ENCODE measurements around the gene RFTN1. TPM values are rescaled to one million over a fixed set of nuclear protein-coding genes. Genes with fewer than 3 reads are reported as not detected.

Gene RFTN1
- total RNA-seq, 1 experiment from 2014 or later = 0.90 TPM

DNA sequence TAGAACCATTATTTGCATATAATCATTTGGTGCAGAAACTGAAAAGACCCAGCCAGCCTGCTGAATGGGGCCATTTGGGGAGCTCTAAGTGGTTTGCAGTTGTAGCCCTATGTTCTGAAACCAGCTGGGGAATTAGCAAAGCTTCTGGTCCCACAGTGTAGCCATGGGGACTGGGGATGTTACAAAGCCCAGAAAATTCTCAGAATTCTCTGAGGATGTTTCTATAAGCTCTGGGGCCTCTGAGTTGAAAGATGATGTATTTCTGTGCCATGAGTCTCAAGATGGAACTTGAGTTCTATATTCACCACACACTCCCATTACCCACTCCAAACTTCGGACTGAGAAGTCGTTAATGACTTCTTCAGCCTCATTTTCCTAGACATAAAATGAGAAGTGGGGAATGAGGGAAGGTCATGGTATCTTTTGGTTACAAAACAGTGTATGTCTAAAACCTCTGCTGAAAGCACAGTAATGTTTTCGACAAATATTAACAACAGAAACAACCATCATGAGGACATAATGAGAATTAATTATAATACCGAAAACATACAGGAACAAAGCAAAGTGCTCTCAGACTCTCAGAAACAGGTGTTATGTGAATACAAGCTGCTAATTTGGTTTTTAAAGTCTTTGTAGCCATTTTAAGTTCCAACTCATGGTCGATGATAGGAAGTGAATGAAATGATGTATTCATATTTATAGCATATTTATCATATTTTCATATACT lies 89.4 kb downstream of the RFTN1 start:
- DNase-seq = no peak
- Histone ChIP-seq H3K36me3 (replicated peaks; ENCODE audit: control insufficient read depth, insufficient read depth, low read length) (no peaks in the 10 kb centered on the region), H3K27me3 (ENCODE audit: control insufficient read depth, insufficient read depth, low read length) (no peaks in the 10 kb centered on the region), H3K4me3 (ENCODE audit: insufficient read depth, low read depth, low read length) (no peak overlapping the region)

- no peak for DNase-seq
- Histone ChIP-seq H3K27me3 (ENCODE audit: control insufficient read depth, insufficient read depth, low read length) (no peaks in the 10 kb centered on the region), H3K36me3 (replicated peaks; ENCODE audit: control insufficient read depth, insufficient read depth, low read length) (no peaks in the 10 kb centered on the region), H3K4me3 (ENCODE audit: insufficient read depth, low read depth, low read length) (no peak overlapping the region)
Observed at GRCh38 chr3:16423298-16423697, 90.2 kb downstream of the RFTN1 start.

DNA sequence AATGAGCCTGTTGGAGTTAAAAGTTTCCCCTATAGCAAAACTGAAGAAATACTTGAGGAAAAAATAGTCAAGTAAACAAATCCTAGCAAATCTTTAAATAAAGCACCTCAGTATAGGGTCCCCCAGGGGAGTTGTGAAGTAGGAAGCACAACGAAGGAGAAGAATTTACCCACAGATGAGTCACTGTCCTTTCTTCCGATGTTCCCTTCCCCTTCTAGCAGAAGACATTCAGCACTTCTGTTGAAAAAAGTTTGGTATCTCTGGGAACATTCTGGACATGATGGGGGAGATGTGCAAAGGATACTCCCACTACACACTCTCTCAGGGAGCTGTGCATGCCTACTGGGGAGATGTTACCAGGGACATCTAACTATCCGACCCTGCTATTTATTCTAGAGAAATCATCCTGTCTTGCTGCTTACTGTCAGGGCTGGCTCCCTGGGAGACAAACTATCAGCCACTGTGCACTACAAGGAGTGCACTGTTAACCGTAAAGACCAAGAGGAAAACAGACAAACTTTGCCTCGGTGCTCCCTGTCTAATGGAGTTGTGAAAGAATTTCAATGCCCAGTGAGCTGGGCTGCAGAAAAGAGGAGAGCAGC lies 93.8 kb downstream of the RFTN1 start:
- no peaks in the 10 kb centered on the region for H3K36me3 ChIP-seq (replicated peaks; ENCODE audit: control insufficient read depth, insufficient read depth, low read length)
- H3K27me3 ChIP-seq (ENCODE audit: control insufficient read depth, insufficient read depth, low read length) = no peaks in the 10 kb centered on the region
- H3K4me3 ChIP-seq (ENCODE audit: insufficient read depth, low read depth, low read length) = no peak overlapping the region
- DNase-seq = no peak

- H3K27me3 ChIP-seq (ENCODE audit: control insufficient read depth, insufficient read depth, low read length) = no peaks in the 10 kb centered on the region
- no peaks in the 10 kb centered on the region for H3K36me3 ChIP-seq (replicated peaks; ENCODE audit: control insufficient read depth, insufficient read depth, low read length)
- H3K4me3 ChIP-seq (ENCODE audit: insufficient read depth, low read depth, low read length) = no peak overlapping the region
- no peak for DNase-seq
Observed at GRCh38 chr3:16417945-16418739, 95.4 kb downstream of the RFTN1 start.

GRCh38 chr3:16415911-16416476 lies 97.5 kb downstream of the RFTN1 start:
- no peaks in the 10 kb centered on the region for H3K36me3 ChIP-seq (replicated peaks; ENCODE audit: control insufficient read depth, insufficient read depth, low read length)
- DNase-seq = no peak
- no peaks in the 10 kb centered on the region for H3K27me3 ChIP-seq (ENCODE audit: control insufficient read depth, insufficient read depth, low read length)
- H3K4me3 ChIP-seq (ENCODE audit: insufficient read depth, low read depth, low read length) = no peak overlapping the region

DNA sequence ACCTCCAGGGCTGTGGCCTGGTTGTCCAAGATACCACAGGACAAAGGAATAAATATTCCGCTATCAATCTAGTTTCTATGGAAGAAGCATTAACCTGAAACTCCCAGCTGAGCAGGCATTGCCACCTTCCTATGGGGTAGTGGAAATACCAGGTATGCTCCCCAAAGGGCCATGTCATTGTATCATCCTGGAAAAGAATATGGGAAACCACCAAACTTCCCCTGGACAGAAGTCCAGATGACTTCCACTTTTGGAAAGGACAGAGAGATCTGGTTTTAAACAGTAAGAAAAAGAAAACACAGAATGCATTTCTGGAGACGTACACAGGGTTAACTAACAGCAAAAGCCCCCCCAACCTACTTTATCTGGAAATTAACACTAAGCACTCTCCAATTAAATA lies 100.2 kb downstream of the RFTN1 start:
- Histone ChIP-seq H3K36me3 (replicated peaks; ENCODE audit: control insufficient read depth, insufficient read depth, low read length) (no peaks in the 10 kb centered on the region), H3K4me3 (ENCODE audit: insufficient read depth, low read depth, low read length) (no peak overlapping the region), H3K27me3 (ENCODE audit: control insufficient read depth, insufficient read depth, low read length) (no peaks in the 10 kb centered on the region; the same call in 1 of the 2 replicates)
- DNase-seq = no peak

DNA sequence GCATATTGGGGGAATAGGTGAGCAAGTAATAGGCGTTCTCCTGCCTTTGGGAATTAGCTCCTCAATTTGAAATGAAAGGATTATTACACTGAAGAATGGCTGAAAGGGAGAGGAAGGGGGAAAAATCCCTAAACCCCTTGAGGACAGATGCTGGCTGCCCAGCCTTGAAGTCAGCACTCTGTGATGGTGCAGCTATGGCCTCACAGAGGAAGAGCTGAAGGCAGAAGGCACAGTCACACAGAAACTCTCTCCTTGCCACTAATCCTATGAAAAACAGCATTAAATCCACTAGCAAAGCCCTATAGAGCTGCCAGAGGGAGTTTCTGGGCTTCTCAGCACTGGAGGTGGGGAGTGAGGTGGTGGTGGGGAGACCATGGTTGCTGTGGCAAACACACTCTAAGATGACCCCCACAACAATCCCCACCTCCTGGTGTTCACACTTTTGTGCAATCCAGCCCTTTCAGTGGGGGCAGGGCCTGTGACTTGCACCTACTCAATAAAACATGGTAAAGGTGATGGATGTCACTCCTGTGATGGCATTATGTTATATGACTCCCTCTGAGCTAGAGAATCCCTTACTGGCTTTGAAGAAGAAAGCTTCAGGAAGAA lies 101.2 kb downstream of the RFTN1 start:
- DNase-seq = no peak
- H3K27me3 ChIP-seq (ENCODE audit: control insufficient read depth, insufficient read depth, low read length) = no peaks in the 10 kb centered on the region; the same call in 1 of the 2 replicates
- no peaks in the 10 kb centered on the region for H3K36me3 ChIP-seq (replicated peaks; ENCODE audit: control insufficient read depth, insufficient read depth, low read length)
- H3K4me3 ChIP-seq (ENCODE audit: insufficient read depth, low read depth, low read length) = no peak overlapping the region

DNA sequence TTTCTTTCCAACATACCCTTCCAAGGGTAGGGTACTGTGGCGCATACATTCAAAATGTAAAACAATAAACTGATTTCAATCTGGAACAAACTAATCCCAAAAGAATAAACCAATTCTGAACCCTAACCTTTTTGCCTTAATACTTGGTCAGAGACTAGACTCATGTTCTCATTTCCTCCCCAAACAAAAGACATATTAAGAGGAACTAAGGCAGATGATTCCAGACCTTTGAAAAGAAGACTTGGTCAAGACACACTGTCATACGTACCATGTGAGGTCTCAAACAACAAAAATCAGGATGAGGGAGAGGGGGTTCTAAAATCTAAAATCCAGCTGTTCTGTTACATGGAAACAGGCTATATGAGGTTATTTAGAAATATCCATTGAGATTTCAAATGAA lies 102.1 kb downstream of the RFTN1 start:
- no peak for DNase-seq
- no peaks in the 10 kb centered on the region for H3K36me3 ChIP-seq (replicated peaks; ENCODE audit: control insufficient read depth, insufficient read depth, low read length)
- no peaks in the 10 kb centered on the region; the same call in 1 of the 2 replicates for H3K27me3 ChIP-seq (ENCODE audit: control insufficient read depth, insufficient read depth, low read length)
- no peak overlapping the region for H3K4me3 ChIP-seq (ENCODE audit: insufficient read depth, low read depth, low read length)

DNA sequence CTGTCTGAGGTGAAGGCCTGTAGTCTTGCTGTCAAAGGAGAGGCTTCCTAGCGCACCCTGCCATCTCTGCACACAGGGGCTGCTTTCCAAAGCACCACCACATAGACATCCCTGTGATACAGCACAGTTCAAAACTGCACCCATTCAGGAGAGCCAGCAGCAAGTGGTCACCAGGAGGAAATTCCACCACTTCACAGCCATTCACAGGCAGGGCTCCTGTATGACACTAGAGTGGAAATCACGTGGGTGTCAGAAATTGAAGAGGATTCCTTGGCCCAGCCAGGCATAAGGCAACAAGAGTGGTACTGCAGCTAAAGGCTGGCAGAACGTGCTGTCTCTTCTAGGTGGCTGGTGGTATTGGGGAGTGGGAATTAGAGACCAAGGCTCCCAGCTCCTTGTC lies 102.8 kb downstream of the RFTN1 start:
- no peak overlapping the region for H3K4me3 ChIP-seq (ENCODE audit: insufficient read depth, low read depth, low read length)
- no peak for DNase-seq
- no peaks in the 10 kb centered on the region; the same call in 1 of the 2 replicates for H3K27me3 ChIP-seq (ENCODE audit: control insufficient read depth, insufficient read depth, low read length)
- H3K36me3 ChIP-seq (replicated peaks; ENCODE audit: control insufficient read depth, insufficient read depth, low read length) = no peaks in the 10 kb centered on the region

GRCh38 chr3:16409032-16409431 lies 104.5 kb downstream of the RFTN1 start:
- H3K36me3 ChIP-seq (replicated peaks; ENCODE audit: control insufficient read depth, insufficient read depth, low read length) = no peaks in the 10 kb centered on the region
- no peaks in the 10 kb centered on the region; the same call in 1 of the 2 replicates for H3K27me3 ChIP-seq (ENCODE audit: control insufficient read depth, insufficient read depth, low read length)
- no peak overlapping the region for H3K4me3 ChIP-seq (ENCODE audit: insufficient read depth, low read depth, low read length)
- DNase-seq = peak; percentile 13

- Histone ChIP-seq H3K27me3 (ENCODE audit: control insufficient read depth, insufficient read depth, low read length) (no peaks in the 10 kb centered on the region; the same call in 1 of the 2 replicates), H3K36me3 (replicated peaks; ENCODE audit: control insufficient read depth, insufficient read depth, low read length) (no peaks in the 10 kb centered on the region), H3K4me3 (ENCODE audit: insufficient read depth, low read depth, low read length) (no peak overlapping the region)
- DNase-seq = no peak
Observed at GRCh38 chr3:16407366-16407765, 106.1 kb downstream of the RFTN1 start.

DNA sequence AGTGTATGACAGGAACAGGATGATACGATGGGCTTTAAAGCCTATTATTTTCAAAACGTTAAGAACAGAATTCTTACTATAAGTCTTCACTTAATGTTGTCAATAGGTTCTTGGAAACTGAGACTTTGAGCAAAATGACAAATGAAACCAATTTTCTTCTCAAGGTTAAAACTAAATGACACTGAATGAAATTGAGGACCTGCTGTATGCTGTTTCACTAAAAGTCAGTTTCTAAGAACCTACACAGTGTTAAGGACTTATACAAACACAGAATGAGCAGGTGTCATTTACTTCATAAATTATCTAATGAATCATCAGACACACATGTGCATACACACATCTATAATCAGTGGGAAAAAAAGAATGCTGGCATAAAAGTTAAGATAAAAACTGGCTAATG lies 106.9 kb downstream of the RFTN1 start:
- H3K36me3 ChIP-seq (replicated peaks; ENCODE audit: control insufficient read depth, insufficient read depth, low read length) = no peaks in the 10 kb centered on the region
- H3K27me3 ChIP-seq (ENCODE audit: control insufficient read depth, insufficient read depth, low read length) = no peaks in the 10 kb centered on the region; the same call in 1 of the 2 replicates
- DNase-seq = no peak
- H3K4me3 ChIP-seq (ENCODE audit: insufficient read depth, low read depth, low read length) = no peak overlapping the region

DNA sequence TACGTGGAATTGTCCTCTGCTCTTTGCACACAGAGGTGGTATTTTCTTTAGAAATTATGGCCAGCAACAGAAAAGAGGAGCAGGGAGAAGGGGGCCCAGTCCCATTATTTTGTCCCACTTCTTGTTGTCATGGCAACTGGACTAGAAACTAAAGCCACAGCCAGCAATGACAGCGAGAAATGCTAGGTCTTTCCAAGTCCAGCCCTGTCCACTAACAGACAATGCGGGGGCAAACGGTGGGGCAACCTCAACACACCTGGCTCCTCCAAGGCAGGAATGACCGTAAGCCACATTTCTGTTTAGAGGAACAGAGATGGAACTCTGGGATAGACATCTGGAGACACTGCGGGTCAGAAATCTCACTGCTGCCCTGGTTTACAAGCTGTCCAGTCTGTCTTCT lies 107.3 kb downstream of the RFTN1 start:
- Histone ChIP-seq H3K27me3 (ENCODE audit: control insufficient read depth, insufficient read depth, low read length) (no peaks in the 10 kb centered on the region; the same call in 1 of the 2 replicates), H3K36me3 (replicated peaks; ENCODE audit: control insufficient read depth, insufficient read depth, low read length) (no peaks in the 10 kb centered on the region), H3K4me3 (ENCODE audit: insufficient read depth, low read depth, low read length) (no peak overlapping the region)
- no peak for DNase-seq

DNA sequence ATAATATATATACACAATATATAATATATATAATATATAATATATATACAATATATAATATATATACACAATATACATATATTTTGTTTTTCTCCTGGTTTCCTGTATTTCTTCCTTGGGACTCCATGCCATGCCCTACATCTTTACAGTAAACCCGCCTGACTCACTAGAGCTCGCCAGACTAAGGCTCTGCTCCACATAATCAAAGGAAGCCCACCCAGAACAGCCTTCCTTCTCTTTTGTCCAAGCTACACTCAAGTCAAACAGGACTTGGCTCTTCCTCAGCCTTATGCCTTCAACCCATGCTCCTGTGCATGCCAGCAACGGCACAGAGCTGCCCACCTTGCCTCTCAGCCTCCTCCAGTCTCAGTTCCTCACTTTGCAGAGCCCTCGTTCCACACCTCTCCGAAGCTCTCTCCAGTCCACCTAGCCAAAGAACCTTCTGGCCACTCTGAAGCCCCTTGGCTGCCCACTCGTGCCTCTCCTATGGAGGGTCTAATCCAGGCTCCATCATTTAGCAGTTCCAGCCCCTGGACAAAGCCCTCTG lies 109.1 kb downstream of the RFTN1 start:
- no peak for DNase-seq
- H3K36me3 ChIP-seq (replicated peaks; ENCODE audit: control insufficient read depth, insufficient read depth, low read length) = no peaks in the 10 kb centered on the region
- no peak overlapping the region for H3K4me3 ChIP-seq (ENCODE audit: insufficient read depth, low read depth, low read length)
- H3K27me3 ChIP-seq (ENCODE audit: control insufficient read depth, insufficient read depth, low read length) = no peaks in the 10 kb centered on the region
